ENCODE measurements around the gene GNRHR. TPM values are rescaled to one million over a fixed set of nuclear protein-coding genes. Genes with fewer than 3 reads are reported as not detected.

The GNRHR gene
- total and polyA plus RNA-seq, 2 of the 4 experiments (the other 2 are of a cell fraction): not detected

GRCh38 chr4:67723341-67723740 lies 30.8 kb downstream of the GNRHR start:
- dilution Hi-C loops (cut with HindIII; ENCODE audit: low sequenced_read_pairs, unreplicated experiment): no loop called here
- Histone ChIP-seq H3K14ac (replicated peaks; ENCODE audit: low read depth, low read length) (no peak overlapping the region), H3K56ac (ENCODE audit: extremely low read depth, insufficient read depth, low read length) (no peak overlapping the region), H3K36me3 (ENCODE audit: control insufficient read depth, insufficient read depth, low read length) (peaks cover 4% of the 10 kb centered on the region; the same call in 1 of the 2 replicates), H2BK20ac (ENCODE audit: low read depth, low read length) (no peak overlapping the region), H2AK5ac (ENCODE audit: low read depth, low read length) (no peak overlapping the region), H3K79me1 (ENCODE audit: low read depth in 1 of 2, low read length in 2 of 2) (peaks cover 0 to 13% of the 10 kb centered on the region in 2 experiments; a peak in 2 of 4 replicates), H3K9me3 (ENCODE audit: control insufficient read depth, insufficient read depth, low read length) (peaks cover 2% of the 10 kb centered on the region), H2BK120ac (ENCODE audit: low read depth, low read length) (no peak overlapping the region), H3K4me2 (ENCODE audit: low read depth, low read length) (no peak overlapping the region), H3K27me3 (ENCODE audit: control insufficient read depth, insufficient read depth, low read length) (no peaks in the 10 kb centered on the region), H3K9ac (ENCODE audit: low read depth, low read length) (no peak overlapping the region), H4K5ac (ENCODE audit: low read depth, low read length) (no peak overlapping the region), H2AFZ (replicated peaks; ENCODE audit: low read length, poor library complexity) (no peak overlapping the region), H4K20me1 (ENCODE audit: insufficient read depth, low read length) (no peaks in the 10 kb centered on the region), H3K18ac (ENCODE audit: low read depth, low read length) (no peak overlapping the region), H3K4me1 (ENCODE audit: control insufficient read depth, insufficient read depth, low read length) (peaks cover 8% of the 10 kb centered on the region; the same call in 1 of the 2 replicates), H3K4me3 (ENCODE audit: insufficient read depth, low read depth, low read length) (no peak overlapping the region), H4K91ac (ENCODE audit: insufficient read depth, low read depth, low read length) (no peak overlapping the region), H2BK5ac (ENCODE audit: low read depth, low read length, poor library complexity, severe bottlenecking) (no peak overlapping the region), H3K4ac (ENCODE audit: low read depth, low read length) (no peak overlapping the region), H2AK9ac (replicated peaks; ENCODE audit: low read depth, low read length, poor library complexity) (no peak overlapping the region), H2BK15ac (ENCODE audit: low read depth, low read length) (no peak overlapping the region), H3K9me1 (ENCODE audit: insufficient read depth, low read length) (peaks cover 11% of the 10 kb centered on the region; the same call in 1 of the 2 replicates), H3K23ac (ENCODE audit: low read depth, low read length) (no peak overlapping the region), H3K27ac (ENCODE audit: insufficient read depth, low read length) (no peak overlapping the region), H4K8ac (ENCODE audit: low read depth in 2 of 2, low read length in 2 of 2) (no peak overlapping the region)
- in situ Hi-C loops (cut with MboI; ENCODE audit: low sequenced_read_pairs): no loop called here
- intact Hi-C loops (cut with micrococcal nuclease): no loop called here
- BruUV-seq (replicated peaks): no TSS peak
- ATAC-seq (ENCODE audit: low read depth): no peak
- DNase-seq: no peak
- CTCF ChIA-PET: interaction anchor here (0.5 kb wide), 1 partner anchor 57 kb away, joined by 3 read pairs; no protein-coding TSS in a partner anchor
- POLR2A ChIA-PET (ENCODE audit: unreplicated experiment): no interaction called here
- no CpG with 5 or more reads among the region's 5 CpGs for WGBS, 2 experiments (ENCODE audit: extremely low coverage in 2 of 2, insufficient read length in 1 of 2)
- no peak for TF ChIP-seq CHD1 (IDR thresholded peaks at IDR 0.05; ENCODE audit: low read depth, low read length)
- no peak for TF ChIP-seq RAD21 (IDR thresholded peaks at IDR 0.05; ENCODE audit: low read length)
- no peak for TF ChIP-seq SMC3 (IDR thresholded peaks at IDR 0.05; ENCODE audit: low read depth, low read length)
- TF ChIP-seq NFE2L2 (IDR thresholded peaks at IDR 0.05; ENCODE audit: low read depth, low read length): no peak
- no peak for TF ChIP-seq FOS (IDR thresholded peaks at IDR 0.05; ENCODE audit: low read depth, low read length)
- TF ChIP-seq POLR2A (IDR thresholded peaks at IDR 0.05; ENCODE audit: low read depth, low read length): no peak
- TF ChIP-seq MAZ (IDR thresholded peaks at IDR 0.05; ENCODE audit: borderline replicate concordance, low read depth, low read length): no peak
- no peak for TF ChIP-seq CEBPB (IDR thresholded peaks at IDR 0.05; ENCODE audit: low read depth, low read length)
- no peak for TF ChIP-seq RFX5 (IDR thresholded peaks at IDR 0.05; ENCODE audit: low read depth, low read length)

All from IMR-90 (cell line).